H1 (cell line): Measurements from ENCODE around the gene SATB2. TPM values are rescaled to one million over a fixed set of nuclear protein-coding genes. Genes with fewer than 3 reads are reported as not detected.

ENCODE experiments used
- CTCF ChIA-PET: fragments of 300-600 bp; sonication (Branson Sonifier 250); formaldehyde crosslinking; loops from one replicate; lab custom pipeline; 2021; ENCODE audit not compliant: partially characterized antibody; lab: Charles Lee
- POLR2A ChIA-PET: fragments of 300-600 bp; sonication (Branson Sonifier 250); formaldehyde crosslinking; loops from one replicate; lab custom pipeline; 2021; ENCODE audit warnings: inconsistent platforms; ENCODE audit not compliant: partially characterized antibody; lab: Charles Lee
- DNase-seq, 2 experiments: peaks; one replicate each; pipeline versions ENCODE4 v3.0.0 to v3.0.0-alpha.2; 2010 to 2022; ENCODE audit warnings: low spot score in 2 of 2, low read depth in 1 of 2, mixed read lengths in 1 of 2
- FAIRE-seq: peaks from 2 replicates; lab custom pipeline; 2011; peaks lifted over from hg19 to GRCh38; lab: Jason Lieb, UNC
- H2AFZ ChIP-seq: 2 replicates; pipeline ENCODE4 v1.8.1; 2012; ENCODE audit warnings: low read length, inconsistent platforms
- H2AK5ac ChIP-seq: 2 replicates; pipeline ENCODE4 v1.6.1; 2013; ENCODE audit warnings: low read depth, low read length
- H2BK120ac ChIP-seq: replicated peaks from 2 replicates; pipeline ENCODE3; 2013; ENCODE audit warnings: low read depth, low read length, inconsistent platforms
- H2BK12ac ChIP-seq: 2 replicates; pipeline ENCODE4 v1.6.1; 2013; ENCODE audit warnings: low read depth, low read length
- H2BK15ac ChIP-seq: 2 replicates; pipeline ENCODE4 v1.6.1; 2013; ENCODE audit warnings: low read length
- H2BK20ac ChIP-seq: 2 replicates; pipeline ENCODE4 v1.6.1; 2013; ENCODE audit warnings: low read length
- H2BK5ac ChIP-seq: 2 replicates; pipeline ENCODE4 v1.6.1; 2013; ENCODE audit warnings: low read depth, low read length
- H3K14ac ChIP-seq: 2 replicates; pipeline ENCODE4 v1.6.1; 2013; ENCODE audit warnings: inconsistent platforms; ENCODE audit not compliant: insufficient read length
- H3K18ac ChIP-seq: 2 replicates; pipeline ENCODE4 v1.6.1; 2013; ENCODE audit warnings: low read length; ENCODE audit errors: extremely low read depth
- H3K23ac ChIP-seq: 2 replicates; pipeline ENCODE4 v1.6.1; 2013; ENCODE audit warnings: inconsistent platforms; ENCODE audit not compliant: insufficient read length
- H3K23me2 ChIP-seq: 2 replicates; pipeline ENCODE4 v1.6.1; 2013; ENCODE audit warnings: low read depth, low read length
- H3K27ac ChIP-seq: 2 replicates; pipeline ENCODE4 v1.6.1; 2011; ENCODE audit warnings: low read depth, low read length, inconsistent platforms
- H3K27me3 ChIP-seq, 4 experiments: replicated peaks in 1 of 4; 1 replicate in 1 of 4; 2 replicates in 3 of 4; pipeline versions ENCODE4 v1.6.1 to v1.8.1; 2011 to 2013; ENCODE audit warnings: low read length in 3 of 4, mild to moderate bottlenecking in 3 of 4, inconsistent platforms in 2 of 4, mixed read lengths in 2 of 4, moderate library complexity in 1 of 4; ENCODE audit not compliant: control insufficient read depth in 3 of 4, insufficient read depth in 3 of 4; ENCODE audit errors: extremely low read depth in 1 of 4
- H3K36me3 ChIP-seq, 4 experiments: 2 replicates each; pipeline versions ENCODE4 v1.6.1 to v1.8.1; 2011 to 2013; ENCODE audit warnings: mild to moderate bottlenecking in 4 of 4, low read length in 3 of 4, moderate library complexity in 2 of 4, control low read depth in 1 of 4, inconsistent platforms in 1 of 4; ENCODE audit not compliant: insufficient read depth in 4 of 4, control insufficient read depth in 2 of 4
- H3K4ac ChIP-seq: replicated peaks from 2 replicates; pipeline ENCODE3; 2013; ENCODE audit warnings: low read length, low read depth, mixed read lengths, inconsistent platforms; ENCODE audit not compliant: insufficient read length
- H3K4me1 ChIP-seq, 4 experiments: replicated peaks in 1 of 4; 1 replicate in 1 of 4; 2 replicates in 3 of 4; pipeline versions ENCODE4 v1.6.1 to v1.8.1; 2011 to 2013; ENCODE audit warnings: low read length in 3 of 4, inconsistent platforms in 2 of 4, mixed read lengths in 1 of 4; ENCODE audit not compliant: insufficient read depth in 4 of 4, control insufficient read depth in 3 of 4
- H3K4me2 ChIP-seq, 2 experiments: 2 replicates each; pipeline versions ENCODE4 v1.6.1 to v1.8.1; 2011 to 2013; ENCODE audit warnings: low read depth in 2 of 2, low read length in 2 of 2, control low read depth in 1 of 2, inconsistent platforms in 1 of 2, mild to moderate bottlenecking in 1 of 2; ENCODE audit not compliant: insufficient read depth in 1 of 2
- H3K4me3 ChIP-seq, 4 experiments: fragments of 200-600, 300-600 bp in 1 of 4; sonication (generic), shearing (Covaris generic), sonication (Bioruptor Twin) in 1 of 4; 2 replicates each; pipeline versions ENCODE4 v1.5.1 to v1.8.1; 2011 to 2016; ENCODE audit warnings: low read length in 4 of 4, low read depth in 3 of 4, control low read depth in 2 of 4, inconsistent platforms in 2 of 4, mild to moderate bottlenecking in 2 of 4, mixed read lengths in 1 of 4, moderate library complexity in 1 of 4; ENCODE audit not compliant: insufficient read depth in 2 of 4; ENCODE audit errors: extremely low read depth in 1 of 4
- H3K56ac ChIP-seq: replicated peaks from 2 replicates; pipeline ENCODE3; 2013; ENCODE audit warnings: low read depth, mild to moderate bottlenecking, mixed read lengths, low read length, inconsistent platforms; ENCODE audit not compliant: insufficient read length
- H3K79me1 ChIP-seq: 2 replicates; pipeline ENCODE4 v1.6.1; 2013; ENCODE audit warnings: low read depth, low read length, control low read depth
- H3K79me2 ChIP-seq, 2 experiments: 2 replicates each; pipeline versions ENCODE4 v1.6.1 to v1.8.1; 2012 to 2013; ENCODE audit warnings: low read length in 2 of 2, mild to moderate bottlenecking in 2 of 2, inconsistent platforms in 1 of 2; ENCODE audit not compliant: insufficient read depth in 2 of 2, control insufficient read depth in 1 of 2
- H3K9ac ChIP-seq, 4 experiments: replicated peaks in 1 of 4; 1 replicate in 1 of 4; 2 replicates in 3 of 4; pipeline versions ENCODE4 v1.6.1 to v1.8.1; 2011 to 2013; ENCODE audit warnings: low read depth in 3 of 4, low read length in 3 of 4, control low read depth in 2 of 4, mild to moderate bottlenecking in 2 of 4, moderate library complexity in 2 of 4, inconsistent platforms in 1 of 4; ENCODE audit errors: extremely low read depth in 1 of 4
- H3K9me3 ChIP-seq, 2 experiments: 2 replicates each; pipeline versions ENCODE4 v1.6.1 to v1.8.1; 2012 to 2013; ENCODE audit warnings: mild to moderate bottlenecking in 2 of 2, moderate library complexity in 2 of 2, control low read depth in 1 of 2, inconsistent platforms in 1 of 2, low read depth in 1 of 2, low read length in 1 of 2, mixed read lengths in 1 of 2; ENCODE audit not compliant: insufficient read depth in 2 of 2
- H4K20me1 ChIP-seq, 2 experiments: replicated peaks in 1 of 2; 2 replicates each; pipeline versions ENCODE3 to v1.8.1; 2011 to 2013; ENCODE audit warnings: inconsistent platforms in 2 of 2, low read length in 2 of 2, mild to moderate bottlenecking in 1 of 2; ENCODE audit not compliant: insufficient read depth in 2 of 2, control insufficient read depth in 1 of 2
- H4K5ac ChIP-seq: 2 replicates; pipeline ENCODE4 v1.6.1; 2013; ENCODE audit warnings: low read length, low read depth, mixed read lengths, inconsistent platforms; ENCODE audit not compliant: insufficient read length
- H4K8ac ChIP-seq: 2 replicates; pipeline ENCODE4 v1.8.0; 2013; ENCODE audit warnings: mild to moderate bottlenecking, moderate library complexity, low read length, inconsistent platforms; ENCODE audit not compliant: insufficient read depth; ENCODE audit errors: extremely low read depth
- H4K91ac ChIP-seq: replicated peaks from 2 replicates; pipeline ENCODE3; 2013; ENCODE audit warnings: low read length, mixed read lengths, inconsistent platforms; ENCODE audit not compliant: insufficient read length
- ASH2L ChIP-seq: fragments of 200-600, 300-600 bp; sonication (generic); IDR thresholded peaks from one replicate; pipeline ENCODE4 v1.7.1; 2017; ENCODE audit warnings: low read length
- BACH1 ChIP-seq: IDR thresholded peaks from 2 replicates; pipeline ENCODE4 v1.6.1; 2012; ENCODE audit warnings: low read length, improper control_type of control experiment
- CHD2 ChIP-seq: IDR thresholded peaks from 2 replicates; pipeline ENCODE4 v1.6.1; 2012; ENCODE audit warnings: low read length, improper control_type of control experiment
- EP300 ChIP-seq, 2 experiments: IDR thresholded peaks; 1 replicate in 1 of 2; 2 replicates in 1 of 2; pipeline ENCODE4 v1.6.1; 2011 to 2012; ENCODE audit warnings: low read depth in 2 of 2, low read length in 2 of 2, mild to moderate bottlenecking in 2 of 2, borderline replicate concordance in 1 of 2, inconsistent platforms in 1 of 2, moderate library complexity in 1 of 2
- HDAC6 ChIP-seq: IDR thresholded peaks from one replicate; pipeline ENCODE4 v1.7.1; 2012; ENCODE audit warnings: low read depth, mild to moderate bottlenecking, inconsistent platforms, low read length, moderate library complexity
- JUN ChIP-seq: IDR thresholded peaks from 2 replicates; pipeline ENCODE4 v1.6.1; 2011; ENCODE audit warnings: low read depth, mild to moderate bottlenecking, improper control_type of control experiment, low read length
- POLR2AphosphoS5 ChIP-seq: IDR thresholded peaks from 2 replicates; pipeline ENCODE4 v1.6.1; 2011; ENCODE audit warnings: low read depth, low read length
- RNF2 ChIP-seq: fragments of 200-900, 300-1000 bp; sonication (generic); IDR thresholded peaks from 2 replicates; pipeline ENCODE4 v1.7.1; 2016; ENCODE audit warnings: borderline replicate concordance, low read depth, mild to moderate bottlenecking, antibody characterized with exemption, low read length; ENCODE audit not compliant: poor library complexity, severe bottlenecking; ENCODE audit errors: missing control alignments
- SIX5 ChIP-seq: IDR thresholded peaks from 2 replicates; pipeline ENCODE4 v1.6.1; 2011; ENCODE audit warnings: mild to moderate bottlenecking, low read depth, low read length
- SP2 ChIP-seq: IDR thresholded peaks from 2 replicates; pipeline ENCODE4 v1.6.1; 2012; ENCODE audit warnings: mild to moderate bottlenecking, low read length, inconsistent platforms
- TAF7 ChIP-seq: optimal IDR thresholded peaks from 2 replicates; pipeline ENCODE3; 2011; ENCODE audit warnings: low read depth, mild to moderate bottlenecking, inconsistent platforms, low read length, moderate library complexity, borderline replicate concordance
- TCF12 ChIP-seq: IDR thresholded peaks from 2 replicates; pipeline ENCODE4 v1.6.1; 2011; ENCODE audit warnings: low read depth, mild to moderate bottlenecking, low read length
- WGBS, 2 experiments: shearing (Covaris generic) in 1 of 2; methylation state at CpG; one replicate each; pipeline versions ENCODE4 v1.1.6 to v1.1.7; 2013 to 2015; ENCODE audit warnings: low lambda C conversion rate in 2 of 2, mixed read lengths in 2 of 2, inconsistent platforms in 1 of 2, low coverage in 1 of 2, missing lambda C conversion rate in 1 of 2; ENCODE audit not compliant: insufficient replicate concordance in 2 of 2, insufficient coverage in 1 of 2, insufficient read length in 1 of 2; ENCODE audit errors: extremely low coverage in 1 of 2, missing lambda C conversion rate in 1 of 2; 5-methylcytosine and 5-hydroxymethylcytosine counted together
- polyA plus RNA-seq, 7 experiments: library from polyadenylated mRNA; depleted of rRNA in 3 of 7; stranded (reverse) in 5 of 7; unstranded in 2 of 7; fragments of >200 nt in 5 of 7; fragments of 200-250 nt in 2 of 7; gene quantifications; 1 replicate in 5 of 7; 2 replicates in 1 of 7; 4 replicates in 1 of 7; pipeline versions ENCODE4 v1.2.1 to v1.2.3, GENCODE V29; 2011 to 2013; ENCODE audit warnings: missing spikeins in 2 of 7, mixed read lengths in 2 of 7
- total RNA-seq: library from RNA; stranded (reverse); fragmentation: NEBNext Ultra II Directional; extraction: Animal tissue kit (Norgen Biotek cat#: 25700); gene quantifications from 2 replicates; pipeline ENCODE4 v1.2.1, GENCODE V29; 2021
- TF ChIP-seq, protein P1 (sequence below), 3 experiments: IDR thresholded peaks; 1 replicate in 2 of 3; 2 replicates in 1 of 3; pipeline versions ENCODE4 v1.5.1 to v1.6.1; 2011; ENCODE audit warnings: low read length in 3 of 3, mild to moderate bottlenecking in 3 of 3, inconsistent platforms in 2 of 3, low read depth in 1 of 3, moderate library complexity in 1 of 3; ENCODE audit not compliant: insufficient read depth in 1 of 3; ENCODE audit errors: control extremely low read depth in 1 of 3

SATB2 gene
- total and polyA plus RNA-seq, 2 of the 8 experiments (the other 6 are each of a cell fraction or from before 2014, with no cell fraction given): 1.3 to 5.7 TPM

DNA sequence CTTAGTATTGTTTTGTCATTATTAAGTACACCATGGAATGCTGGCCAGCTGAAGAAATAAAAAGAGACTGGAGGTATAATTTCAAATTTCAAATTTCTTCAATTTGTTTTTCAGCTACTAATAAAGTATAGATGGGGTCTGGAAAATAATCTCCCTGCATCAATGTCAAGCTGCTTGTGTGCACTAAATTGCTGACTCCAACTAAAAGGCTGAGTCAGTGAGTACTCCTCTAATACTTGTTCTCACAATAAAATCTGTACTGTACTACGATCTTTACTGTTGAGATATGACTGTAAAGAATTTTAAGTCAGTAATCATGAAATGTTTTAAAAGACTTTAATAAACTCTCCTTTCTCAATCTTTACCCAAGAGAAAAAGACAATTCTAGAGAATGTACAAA lies 131.9 kb downstream of the SATB2 start:
- no peak overlapping the region for H2BK20ac ChIP-seq
- no peaks in the 10 kb centered on the region for H3K27me3 ChIP-seq
- H3K23me2 ChIP-seq: no peaks in the 10 kb centered on the region
- 89% methylated on average over 1 of the region's 1 CpG; no CpG with 5 or more reads in 1 of the 2 experiments for WGBS, 2 experiments
- no peaks in the 10 kb centered on the region for H3K36me3 ChIP-seq
- H3K23ac ChIP-seq: no peak overlapping the region
- no peak overlapping the region for H3K9ac ChIP-seq
- no peak overlapping the region for H3K14ac ChIP-seq
- no peak overlapping the region for H3K56ac ChIP-seq
- H2BK120ac ChIP-seq: no peak overlapping the region
- no peak overlapping the region for H3K18ac ChIP-seq
- no peaks in the 10 kb centered on the region for H3K79me1 ChIP-seq
- no peaks in the 10 kb centered on the region for H3K79me2 ChIP-seq
- ChIA-PET POLR2A (no interaction called here), CTCF (no interaction called here)
- no peak overlapping the region for H2BK12ac ChIP-seq
- FAIRE-seq (no peak), DNase-seq (no peak)
- no peak overlapping the region for H2BK5ac ChIP-seq
- H3K4me2 ChIP-seq: no peak overlapping the region
- H3K4me1 ChIP-seq: no peaks in the 10 kb centered on the region
- no peaks in the 10 kb centered on the region for H4K20me1 ChIP-seq
- no peaks in the 10 kb centered on the region for H3K9me3 ChIP-seq
- H2AFZ ChIP-seq: no peak overlapping the region
- no peak overlapping the region for H4K91ac ChIP-seq
- no peak overlapping the region for H4K5ac ChIP-seq
- no peak overlapping the region for H2BK15ac ChIP-seq
- no peak overlapping the region for H4K8ac ChIP-seq
- H3K4ac ChIP-seq: no peak overlapping the region
- H3K27ac ChIP-seq: no peak overlapping the region
- no peak overlapping the region for H3K4me3 ChIP-seq
- H2AK5ac ChIP-seq: no peak overlapping the region
- TF ChIP-seq TAF7 (no peak), ASH2L (no peak), EP300 (IDR thresholded peaks at IDR 0.05; ENCODE audit: borderline replicate concordance in 1 of 2, low read depth in 2 of 2, low read length in 2 of 2) (no peak), JUN (no peak), CHD2 (no peak), BACH1 (no peak), SIX5 (no peak), POLR2AphosphoS5 (no peak), SP2 (no peak), RNF2 (no peak), HDAC6 (no peak), TCF12 (no peak)
- TF ChIP-seq, protein P1, sequence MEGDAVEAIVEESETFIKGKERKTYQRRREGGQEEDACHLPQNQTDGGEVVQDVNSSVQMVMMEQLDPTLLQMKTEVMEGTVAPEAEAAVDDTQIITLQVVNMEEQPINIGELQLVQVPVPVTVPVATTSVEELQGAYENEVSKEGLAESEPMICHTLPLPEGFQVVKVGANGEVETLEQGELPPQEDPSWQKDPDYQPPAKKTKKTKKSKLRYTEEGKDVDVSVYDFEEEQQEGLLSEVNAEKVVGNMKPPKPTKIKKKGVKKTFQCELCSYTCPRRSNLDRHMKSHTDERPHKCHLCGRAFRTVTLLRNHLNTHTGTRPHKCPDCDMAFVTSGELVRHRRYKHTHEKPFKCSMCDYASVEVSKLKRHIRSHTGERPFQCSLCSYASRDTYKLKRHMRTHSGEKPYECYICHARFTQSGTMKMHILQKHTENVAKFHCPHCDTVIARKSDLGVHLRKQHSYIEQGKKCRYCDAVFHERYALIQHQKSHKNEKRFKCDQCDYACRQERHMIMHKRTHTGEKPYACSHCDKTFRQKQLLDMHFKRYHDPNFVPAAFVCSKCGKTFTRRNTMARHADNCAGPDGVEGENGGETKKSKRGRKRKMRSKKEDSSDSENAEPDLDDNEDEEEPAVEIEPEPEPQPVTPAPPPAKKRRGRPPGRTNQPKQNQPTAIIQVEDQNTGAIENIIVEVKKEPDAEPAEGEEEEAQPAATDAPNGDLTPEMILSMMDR (IDR thresholded peaks at IDR 0.05; ENCODE audit: control extremely low read depth in 1 of 3, insufficient read depth in 1 of 3, low read depth in 1 of 3, low read length in 3 of 3): no peak
